SH-SY5Y (cell line): Measurements from ENCODE around the gene TBC1D14.

ENCODE experiments used
- GATA2 ChIP-seq: IDR thresholded peaks from 2 replicates; pipeline ENCODE4 v1.6.1; 2011; ENCODE audit warnings: mild to moderate bottlenecking, low read depth, low read length
- GATA3 ChIP-seq: IDR thresholded peaks from 2 replicates; pipeline ENCODE4 v1.6.1; 2011; ENCODE audit warnings: low read depth, mild to moderate bottlenecking, low read length, moderate library complexity

GRCh38 chr4:6924361-6924779, 14.7 kb downstream of the TBC1D14 start:
- TF ChIP-seq GATA3, result no peak
- TF ChIP-seq GATA2, result no peak
